GM12878 (cell line): ENCODE results near the gene SLC10A1. TPM values are rescaled to one million over a fixed set of nuclear protein-coding genes. Genes with fewer than 3 reads are reported as not detected.

Experiments used
- ATAC-seq: fragments of 200-7000 bp; cut with Tn5 transposase; 3 replicates; pipeline ENCODE4 v1.9.1; 2020; ENCODE audit warnings: mild to moderate bottlenecking, moderate library complexity
- BruUV-seq: library from RNA; stranded (reverse); fragments of 400-500 nt; replicated peaks from 2 replicates; lab custom pipeline; 2021; lab: Mats Ljungman, UMichigan
- CTCF ChIA-PET: fragments of 300-600 bp; sonication (Branson Sonifier 250); formaldehyde crosslinking; extraction: SDS; loops from one replicate; lab custom pipeline; 2021; ENCODE audit warnings: inconsistent platforms; lab: Yijun Ruan, JAX
- POLR2A ChIA-PET: fragments of 350-600 bp; formaldehyde crosslinking; extraction: SDS; loops from one replicate; lab custom pipeline; 2021; ENCODE audit warnings: inconsistent platforms; lab: Charles Lee
- RAD21 ChIA-PET: fragments of 300-600 bp; sonication (Branson Sonifier 250); formaldehyde crosslinking; loops from one replicate; lab custom pipeline; 2023; ENCODE audit warnings: antibody characterized with exemption; ENCODE audit not compliant: unreplicated experiment; lab: Charles Lee
- SMC1A ChIA-PET: fragments of 300-600 bp; sonication (Branson Sonifier 250); formaldehyde crosslinking; loops from one replicate; lab custom pipeline; 2023; ENCODE audit not compliant: unreplicated experiment, uncharacterized antibody; lab: Charles Lee
- DNase-seq: peaks from one replicate; pipeline ENCODE4 v3.0.0-alpha.2; 2011; ENCODE audit warnings: low read depth, low spot score
- FAIRE-seq: peaks from 3 replicates; lab custom pipeline; 2011; peaks lifted over from hg19 to GRCh38; lab: Jason Lieb, UNC
- H2AFZ ChIP-seq: 2 replicates; pipeline ENCODE4 v1.6.0; 2011; ENCODE audit warnings: low read depth, low read length, control low read depth; ENCODE audit not compliant: control insufficient read depth
- H3K27ac ChIP-seq: 2 replicates; pipeline ENCODE4 v1.5.1; 2011; ENCODE audit warnings: control low read depth; ENCODE audit not compliant: control insufficient read depth, insufficient read depth
- H3K27me3 ChIP-seq, 2 experiments: replicated peaks in 1 of 2; 2 replicates each; pipeline versions ENCODE4 v1.6.0 to v1.6.1; 2011; ENCODE audit warnings: low read length in 1 of 2; ENCODE audit not compliant: control insufficient read depth in 2 of 2, insufficient read depth in 2 of 2
- H3K36me3 ChIP-seq, 2 experiments: 2 replicates each; pipeline ENCODE4 v1.5.1; 2011; ENCODE audit warnings: low read length in 1 of 2; ENCODE audit not compliant: control insufficient read depth in 2 of 2, insufficient read depth in 2 of 2
- H3K4me1 ChIP-seq: 2 replicates; pipeline ENCODE4 v1.6.1; 2011; ENCODE audit warnings: mild to moderate bottlenecking, low read length, moderate library complexity, mixed read lengths; ENCODE audit not compliant: control insufficient read depth, insufficient read depth
- H3K4me2 ChIP-seq: 2 replicates; pipeline ENCODE4 v1.6.0; 2011; ENCODE audit warnings: control low read depth; ENCODE audit not compliant: control insufficient read depth, insufficient read depth
- H3K4me3 ChIP-seq: fragments of 200-600 bp; sonication (generic); 2 replicates; pipeline ENCODE4 v1.5.1; 2016
- H3K79me2 ChIP-seq: 2 replicates; pipeline ENCODE4 v1.6.0; 2011; ENCODE audit warnings: low read length; ENCODE audit not compliant: control insufficient read depth, insufficient read depth
- H3K9ac ChIP-seq: 2 replicates; pipeline ENCODE4 v1.8.0; 2011; ENCODE audit warnings: low read length, control low read depth, mixed read lengths; ENCODE audit not compliant: control insufficient read depth, insufficient read depth
- H3K9me3 ChIP-seq: replicated peaks from 3 replicates; pipeline ENCODE4 v1.5.1; 2011; ENCODE audit warnings: mild to moderate bottlenecking, low read length; ENCODE audit not compliant: control insufficient read depth, insufficient read depth
- H4K20me1 ChIP-seq: 2 replicates; pipeline ENCODE4 v1.6.0; 2011; ENCODE audit not compliant: control insufficient read depth, insufficient read depth
- BACH1 ChIP-seq: fragments of 450-650 bp; IDR thresholded peaks from 2 replicates; pipeline ENCODE4 v1.6.1; 2017; ENCODE audit warnings: mild to moderate bottlenecking, borderline replicate concordance
- EGR1 ChIP-seq, 2 experiments: IDR thresholded peaks; 1 replicate in 1 of 2; 2 replicates in 1 of 2; pipeline ENCODE4 v1.6.1; 2011 to 2012; ENCODE audit warnings: low read depth in 2 of 2, low read length in 2 of 2, borderline replicate concordance in 1 of 2, mild to moderate bottlenecking in 1 of 2, moderate library complexity in 1 of 2
- EZH2 ChIP-seq: IDR thresholded peaks from 2 replicates; pipeline ENCODE4 v1.6.1; 2012; ENCODE audit warnings: low read depth, mild to moderate bottlenecking, control low read depth, inconsistent platforms, low read length, borderline replicate concordance; ENCODE audit not compliant: control insufficient read depth
- MTA2 ChIP-seq: fragments of 450-650 bp; IDR thresholded peaks from 2 replicates; pipeline ENCODE4 v1.6.1; 2016; ENCODE audit warnings: low read depth, mild to moderate bottlenecking, moderate library complexity
- RAD51 ChIP-seq: fragments of 450-650 bp; IDR thresholded peaks from 2 replicates; pipeline ENCODE4 v1.6.1; 2016; ENCODE audit warnings: moderate library complexity, mild to moderate bottlenecking, inconsistent platforms
- RB1 ChIP-seq: fragments of 450-650 bp; formaldehyde crosslinking; IDR thresholded peaks from 2 replicates; pipeline ENCODE4 v1.6.1; 2017; ENCODE audit warnings: mild to moderate bottlenecking, borderline replicate concordance
- RFX5 ChIP-seq: IDR thresholded peaks from 2 replicates; pipeline ENCODE4 v1.6.1; 2011; ENCODE audit warnings: low read depth, low read length, improper control_type of control experiment
- RUNX3 ChIP-seq: IDR thresholded peaks from 2 replicates; pipeline ENCODE4 v1.6.1; 2012; ENCODE audit warnings: low read length, inconsistent platforms
- SMAD1 ChIP-seq: fragments of 450-650 bp; IDR thresholded peaks from 2 replicates; pipeline ENCODE4 v1.6.1; 2018; ENCODE audit warnings: mild to moderate bottlenecking, low read depth; ENCODE audit not compliant: partially characterized antibody
- STAT1 ChIP-seq: fragments of 450-650 bp; conservative IDR thresholded peaks from 2 replicates; pipeline ENCODE4 v1.6.1; 2014; ENCODE audit warnings: antibody characterized with exemption, mild to moderate bottlenecking
- TAF1 ChIP-seq: IDR thresholded peaks from 2 replicates; pipeline ENCODE4 v1.6.1; 2011; ENCODE audit warnings: mild to moderate bottlenecking, low read depth, low read length, borderline replicate concordance
- TCF3 ChIP-seq: IDR thresholded peaks from 2 replicates; pipeline ENCODE4 v1.6.1; 2012; ENCODE audit warnings: low read depth, mild to moderate bottlenecking, low read length, borderline replicate concordance; ENCODE audit not compliant: insufficient read depth
- TCF7 ChIP-seq: IDR thresholded peaks from 2 replicates; pipeline ENCODE4 v1.6.1; 2014; ENCODE audit warnings: antibody characterized with exemption, borderline replicate concordance
- USF1 ChIP-seq: IDR thresholded peaks from 2 replicates; pipeline ENCODE4 v1.6.1; 2011; ENCODE audit warnings: borderline replicate concordance, low read depth, mild to moderate bottlenecking, moderate library complexity, mixed read lengths, low read length; ENCODE audit not compliant: insufficient read depth; ENCODE audit errors: extremely low read length
- USF2 ChIP-seq: IDR thresholded peaks from 2 replicates; pipeline ENCODE4 v1.6.1; 2011; ENCODE audit warnings: low read depth, low read length, improper control_type of control experiment, borderline replicate concordance
- YBX1 ChIP-seq: fragments of 450-650 bp; IDR thresholded peaks from 2 replicates; pipeline ENCODE4 v1.6.1; 2016; ENCODE audit warnings: antibody characterized with exemption
- YY1 ChIP-seq: IDR thresholded peaks from 2 replicates; pipeline ENCODE4 v1.6.1; 2011; ENCODE audit warnings: low read depth, mild to moderate bottlenecking, low read length
- ZBED1 ChIP-seq: IDR thresholded peaks from 2 replicates; pipeline ENCODE4 v1.6.1; 2016; ENCODE audit warnings: borderline replicate concordance
- WGBS: methylation state at CpG from one replicate; pipeline ENCODE4 v1.1.6; 2016; ENCODE audit warnings: low lambda C conversion rate; ENCODE audit not compliant: insufficient replicate concordance, insufficient coverage; ENCODE audit errors: missing lambda C conversion rate; 5-methylcytosine and 5-hydroxymethylcytosine counted together
- in situ Hi-C: fragments of 300-500 bp; cut with MboI; formaldehyde crosslinking; loops from 9 replicates; pipeline ENCODE4 v1.14.3; 2018; ENCODE audit warnings: mixed read lengths
- intact Hi-C: fragments of 100-400 bp; cut with micrococcal nuclease; formaldehyde crosslinking; loops from one replicate; pipeline ENCODE4 v1.14.2; 2022; ENCODE audit not compliant: unreplicated experiment
- polyA plus RNA-seq, 11 experiments: library from polyadenylated mRNA; depleted of rRNA in 4 of 11; unstranded in 6 of 11; stranded (reverse) in 5 of 11; fragments of >200 nt; fragmentation: Nextera tagmentation in 4 of 11; fragmentation: Illumina TruSeq in 1 of 11; extraction: Ambion mirVana in 4 of 11; extraction: Trizol in 1 of 11; gene quantifications; 1 replicate in 1 of 11; 2 replicates in 10 of 11; pipeline versions ENCODE4 v1.2.1 to v1.2.3, GENCODE V29; 2011 to 2016; ENCODE audit warnings: inconsistent platforms in 2 of 11, missing spikeins in 2 of 11, low read depth in 1 of 11
- total RNA-seq, 4 experiments: library from RNA; depleted of rRNA in 3 of 4; stranded (reverse); fragments of >200 nt in 3 of 4; fragmentation: Illumina TruSeq in 1 of 4; extraction: Trizol in 1 of 4; gene quantifications; 2 replicates each; pipeline versions ENCODE4 v1.2.1 to v1.2.3, GENCODE V29; 2013 to 2021

Gene SLC10A1
- total and polyA plus RNA-seq, 10 of the 15 experiments (the other 5 are each of a cell fraction or from before 2014, with no cell fraction given), result 0.15 to 0.16 TPM; not detected in 8

DNA sequence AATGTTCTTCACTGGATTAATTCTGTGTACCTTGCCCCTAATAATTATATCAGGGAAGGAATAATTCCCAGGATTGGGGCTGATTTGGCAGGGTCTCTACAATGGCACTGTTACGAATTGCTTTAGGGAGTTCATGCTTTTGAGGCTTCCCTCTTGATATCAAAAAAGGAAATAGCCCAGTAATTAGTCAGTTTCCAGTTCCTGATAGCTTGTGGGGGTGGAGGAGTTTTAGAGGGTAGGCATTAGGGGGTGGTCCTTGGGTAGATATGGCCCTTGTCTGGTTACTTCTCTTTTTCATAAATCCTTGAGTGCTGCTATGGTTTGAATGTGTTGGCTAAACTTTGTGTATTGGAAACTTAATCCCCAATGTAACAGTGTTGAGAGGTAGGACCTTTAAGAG is 36.2 kb downstream of the SLC10A1 start:
- 43% methylated on average over 1 of the region's 1 CpG for WGBS
- ChIA-PET SMC1A (interaction anchor here (0.8 to 1.6 kb wide), 2 partner anchors 176 to 1004 kb away, joined by 3 read pairs; no protein-coding TSS in a partner anchor), POLR2A (no interaction called here), CTCF (no interaction called here), RAD21 (no interaction called here)
- BruUV-seq, result no TSS peak
- Histone ChIP-seq H3K27me3 (no peaks in the 10 kb centered on the region; a peak in 1 of 4 replicates), H3K4me1 (no peaks in the 10 kb centered on the region; the same call in 1 of the 2 replicates), H3K4me2 (no peak overlapping the region), H2AFZ (no peak overlapping the region), H3K36me3 (no peaks in the 10 kb centered on the region), H3K9ac (no peak overlapping the region), H3K79me2 (no peaks in the 10 kb centered on the region), H3K4me3 (no peak overlapping the region), H3K9me3 (peaks cover 5% of the 10 kb centered on the region; the same call in 2 of the 3 replicates)
- no peak for FAIRE-seq
- no peak for DNase-seq
- intact Hi-C loops (no loop called here), in situ Hi-C loops (no loop called here)
- no peak for ATAC-seq
- TF ChIP-seq YY1 (no peak), STAT1 (no peak), RFX5 (no peak), EZH2 (no peak), ZBED1 (no peak), RUNX3 (no peak)
- TF ChIP-seq, all 136 proteins: peak for 0
- Histone ChIP-seq H4K20me1 (no peaks in the 10 kb centered on the region), H3K27ac (no peak overlapping the region)

GRCh38 chr14:69756298-69756697 is 40.7 kb downstream of the SLC10A1 start:
- DNase-seq, result no peak
- no peak for TF ChIP-seq SMAD1
- no peak for TF ChIP-seq RB1
- no peak for TF ChIP-seq YBX1
- TF ChIP-seq EGR1 (IDR thresholded peaks at IDR 0.05; ENCODE audit: borderline replicate concordance in 1 of 2, low read depth in 2 of 2, low read length in 2 of 2), result no peak
- TF ChIP-seq TAF1, result no peak
- no peak for TF ChIP-seq RAD51
- no peak for TF ChIP-seq TCF7
- TF ChIP-seq TCF3, result no peak
- no peak for TF ChIP-seq USF1
- TF ChIP-seq MTA2, result no peak
- TF ChIP-seq USF2, result no peak
- TF ChIP-seq BACH1, result no peak

More at GRCh38 chr14:69756298-69756697, 40.7 kb downstream of the SLC10A1 start:
- RAD21 ChIA-PET, result no interaction called here
- 57% methylated on average over 3 of the region's 3 CpGs for WGBS
- H3K4me2 ChIP-seq, result no peak overlapping the region
- intact Hi-C loops, result no loop called here
- ATAC-seq (no peak), FAIRE-seq (no peak)
- H3K9ac ChIP-seq, result no peak overlapping the region
- CTCF ChIA-PET, result no interaction called here
- H4K20me1 ChIP-seq, result no peaks in the 10 kb centered on the region
- no peak overlapping the region for H3K27ac ChIP-seq
- SMC1A ChIA-PET, result no interaction called here
- H3K36me3 ChIP-seq, result no peaks in the 10 kb centered on the region
- in situ Hi-C loops, result no loop called here
- no peak overlapping the region for H3K4me3 ChIP-seq
- no peaks in the 10 kb centered on the region for H3K79me2 ChIP-seq
- no peaks in the 10 kb centered on the region for H3K9me3 ChIP-seq
- no peaks in the 10 kb centered on the region; a peak in 1 of 4 replicates for H3K27me3 ChIP-seq
- H3K4me1 ChIP-seq, result no peaks in the 10 kb centered on the region
- no TSS peak for BruUV-seq
- no peak overlapping the region for H2AFZ ChIP-seq
- POLR2A ChIA-PET, result no interaction called here
